ENCODE results near the gene RALA.
"Not testable (repeated sequence)": the region's sequence is repeated elsewhere in the genome, so short reads cannot be mapped to it uniquely, and the experiment has no call there.

Gene RALA

GRCh38 chr7:39750253-39751077 is 127.1 kb downstream of the RALA start:
- no peak for DNase-seq

GRCh38 chr7:39753237-39753636 is 129.9 kb downstream of the RALA start:
- not testable (repeated sequence) for H3K27me3 ChIP-seq (ENCODE audit: control insufficient read depth in 1 of 2, insufficient read depth in 1 of 2, low read length in 2 of 2); H3K4me3 ChIP-seq (ENCODE audit: insufficient read depth in 1 of 2, low read depth in 1 of 2, low read length in 2 of 2); H3K4me2 ChIP-seq (ENCODE audit: low read length, poor library complexity, severe bottlenecking); H3K9me3 ChIP-seq (ENCODE audit: control insufficient read depth, low read length); H4K8ac ChIP-seq (ENCODE audit: low read length); H3K14ac ChIP-seq (ENCODE audit: low read length in 2 of 2); H2BK12ac ChIP-seq (ENCODE audit: low read length in 2 of 2); H2AFZ ChIP-seq (ENCODE audit: low read depth, low read length); DNase-seq; H3K4ac ChIP-seq (ENCODE audit: low read depth in 1 of 2, low read length in 2 of 2); H3K23ac ChIP-seq (ENCODE audit: low read length in 2 of 2); H2BK120ac ChIP-seq (ENCODE audit: low read depth, low read length); H3K36me3 ChIP-seq (ENCODE audit: control insufficient read depth in 1 of 2, insufficient read depth in 2 of 2, low read depth in 1 of 2, low read length in 2 of 2); H3K27ac ChIP-seq (ENCODE audit: low read length, poor library complexity, severe bottlenecking); H2BK5ac ChIP-seq (ENCODE audit: low read depth, low read length, poor library complexity, severe bottlenecking); H4K91ac ChIP-seq (ENCODE audit: low read length); H3K9ac ChIP-seq (ENCODE audit: low read length); H2BK15ac ChIP-seq (ENCODE audit: low read depth, poor library complexity, severe bottlenecking); H2AK5ac ChIP-seq (ENCODE audit: low read length, severe bottlenecking); H3K18ac ChIP-seq (ENCODE audit: low read depth in 1 of 2, low read length in 2 of 2)
- Histone ChIP-seq H3K4me1 (ENCODE audit: control insufficient read depth, insufficient read depth, low read depth, low read length) (peaks cover 12% of the 10 kb centered on the region), H3K79me1 (replicated peaks; ENCODE audit: low read length, poor library complexity, severe bottlenecking) (peaks cover 27% of the 10 kb centered on the region)
- WGBS = 96% methylated on average over 3 of the region's 5 CpGs

More at GRCh38 chr7:39750253-39751077, 127.1 kb downstream of the RALA start:
- Histone ChIP-seq H3K18ac (ENCODE audit: low read depth in 1 of 2, low read length in 2 of 2) (no peak overlapping the region), H3K9ac (ENCODE audit: low read length) (no peak overlapping the region), H3K4me1 (ENCODE audit: control insufficient read depth, insufficient read depth, low read depth, low read length) (peaks cover 11% of the 10 kb centered on the region), H3K4ac (ENCODE audit: low read depth in 1 of 2, low read length in 2 of 2) (no peak overlapping the region), H2BK5ac (ENCODE audit: low read depth, low read length, poor library complexity, severe bottlenecking) (no peak overlapping the region), H3K9me3 (ENCODE audit: control insufficient read depth, low read length) (no peaks in the 10 kb centered on the region), H3K36me3 (ENCODE audit: control insufficient read depth in 1 of 2, insufficient read depth in 2 of 2, low read depth in 1 of 2, low read length in 2 of 2) (peaks cover 0 to 4% of the 10 kb centered on the region in 2 experiments), H2AK5ac (ENCODE audit: low read length, severe bottlenecking) (no peak overlapping the region), H2AFZ (ENCODE audit: low read depth, low read length) (no peak overlapping the region), H3K4me3 (ENCODE audit: insufficient read depth in 1 of 2, low read depth in 1 of 2, low read length in 2 of 2) (no peak overlapping the region), H4K91ac (ENCODE audit: low read length) (no peak overlapping the region), H3K79me1 (replicated peaks; ENCODE audit: low read length, poor library complexity, severe bottlenecking) (peaks cover 17% of the 10 kb centered on the region), H4K8ac (ENCODE audit: low read length) (no peak overlapping the region), H3K23ac (ENCODE audit: low read length in 2 of 2) (no peak overlapping the region), H2BK15ac (ENCODE audit: low read depth, poor library complexity, severe bottlenecking) (no peak overlapping the region), H3K27ac (ENCODE audit: low read length, poor library complexity, severe bottlenecking) (no peak overlapping the region), H2BK120ac (ENCODE audit: low read depth, low read length) (no peak overlapping the region), H3K14ac (ENCODE audit: low read length in 2 of 2) (no peak overlapping the region), H3K27me3 (ENCODE audit: control insufficient read depth in 1 of 2, insufficient read depth in 1 of 2, low read length in 2 of 2) (no peaks in the 10 kb centered on the region), H2BK12ac (ENCODE audit: low read length in 2 of 2) (no peak overlapping the region), H3K4me2 (ENCODE audit: low read length, poor library complexity, severe bottlenecking) (no peak overlapping the region)
- WGBS = 70% methylated on average over 3 of the region's 5 CpGs

- peak overlapping the region; percentile 49 for H2BK15ac ChIP-seq (ENCODE audit: low read depth, poor library complexity, severe bottlenecking)
- H3K18ac ChIP-seq (ENCODE audit: low read depth in 1 of 2, low read length in 2 of 2) = peak overlapping the region; percentile 56 to 72
- peaks cover 12% of the 10 kb centered on the region for H3K4me1 ChIP-seq (ENCODE audit: control insufficient read depth, insufficient read depth, low read depth, low read length)
- 93% methylated on average over 26 of the region's 29 CpGs for WGBS
- H3K4me2 ChIP-seq (ENCODE audit: low read length, poor library complexity, severe bottlenecking) = peak overlapping the region; percentile 73
- H2AFZ ChIP-seq (ENCODE audit: low read depth, low read length) = no peak overlapping the region
- peak overlapping the region; percentile 69 to 80 for H2BK12ac ChIP-seq (ENCODE audit: low read length in 2 of 2)
- H3K4me3 ChIP-seq (ENCODE audit: insufficient read depth in 1 of 2, low read depth in 1 of 2, low read length in 2 of 2) = no peak overlapping the region
- H3K4ac ChIP-seq (ENCODE audit: low read depth in 1 of 2, low read length in 2 of 2) = peak overlapping the region; percentile 60 to 83
- peak overlapping the region; percentile 88 for H4K91ac ChIP-seq (ENCODE audit: low read length)
- no peaks in the 10 kb centered on the region for H3K27me3 ChIP-seq (ENCODE audit: control insufficient read depth in 1 of 2, insufficient read depth in 1 of 2, low read length in 2 of 2)
- peak overlapping the region; percentile 96 for H3K27ac ChIP-seq (ENCODE audit: low read length, poor library complexity, severe bottlenecking)
- no peaks in the 10 kb centered on the region for H3K9me3 ChIP-seq (ENCODE audit: control insufficient read depth, low read length)
- peaks cover 0 to 2% of the 10 kb centered on the region in 2 experiments for H3K36me3 ChIP-seq (ENCODE audit: control insufficient read depth in 1 of 2, insufficient read depth in 2 of 2, low read depth in 1 of 2, low read length in 2 of 2)
- H3K14ac ChIP-seq (ENCODE audit: low read length in 2 of 2) = peak overlapping the region in 1 of 2 experiments; percentile 95
- H4K8ac ChIP-seq (ENCODE audit: low read length) = peak overlapping the region; percentile 70
- H3K23ac ChIP-seq (ENCODE audit: low read length in 2 of 2) = no peak overlapping the region
- peak overlapping the region; percentile 63 for H3K9ac ChIP-seq (ENCODE audit: low read length)
- H2BK120ac ChIP-seq (ENCODE audit: low read depth, low read length) = peak overlapping the region; percentile 4
- H3K79me1 ChIP-seq (replicated peaks; ENCODE audit: low read length, poor library complexity, severe bottlenecking) = peaks cover 29% of the 10 kb centered on the region
- peak overlapping the region; percentile 47 for H2BK5ac ChIP-seq (ENCODE audit: low read depth, low read length, poor library complexity, severe bottlenecking)
- no peak overlapping the region for H2AK5ac ChIP-seq (ENCODE audit: low read length, severe bottlenecking)
- no peak for DNase-seq
These were observed 130.5 kb downstream of the RALA start for GRCh38 chr7:39753823-39754325.
